ENCODE results near the gene KCNQ4.

GRCh38 chr1:40825996-40826395 is 42.4 kb downstream of the KCNQ4 start:
- TF ChIP-seq CTCF (IDR thresholded peaks at IDR 0.05; ENCODE audit: low read depth, low read length, poor library complexity, severe bottlenecking) (no peak), EZH2phosphoT487 (IDR thresholded peaks at IDR 0.05; ENCODE audit: borderline replicate concordance, low read length) (no peak)

All from DOHH2 (cell line).